Muscle layer of duodenum (tissue), 2 donors: Measurements from ENCODE around the gene CDH23.
A peak's percentile ranks its signal among the peaks of the same experiment; 100 is the strongest.

ENCODE experiments used
- H3K27ac ChIP-seq: one replicate; pipeline ENCODE4 v1.7.0; 2013; ENCODE audit warnings: mild to moderate bottlenecking, low read length
- H3K27me3 ChIP-seq: one replicate; pipeline ENCODE4 v1.7.0; 2013; ENCODE audit warnings: low read depth, mild to moderate bottlenecking, control low read depth, low read length
- H3K36me3 ChIP-seq, 2 donors: one replicate each; pipeline ENCODE4 v1.7.0; 2013; ENCODE audit warnings: low read length in 2 of 2, control low read depth in 1 of 2, mild to moderate bottlenecking in 1 of 2; ENCODE audit not compliant: insufficient read depth in 2 of 2, control insufficient read depth in 1 of 2
- H3K4me1 ChIP-seq, 2 donors: one replicate each; pipeline ENCODE4 v1.7.0; 2013; ENCODE audit warnings: low read length in 2 of 2, mild to moderate bottlenecking in 2 of 2, control low read depth in 1 of 2, moderate library complexity in 1 of 2; ENCODE audit not compliant: insufficient read depth in 2 of 2, control insufficient read depth in 1 of 2
- H3K4me3 ChIP-seq, 2 donors: one replicate each; pipeline ENCODE4 v1.7.0; 2013; ENCODE audit warnings: low read length in 2 of 2, low read depth in 1 of 2, mild to moderate bottlenecking in 1 of 2
- H3K9me3 ChIP-seq, 2 donors: one replicate each; pipeline ENCODE4 v1.7.0; 2013; ENCODE audit warnings: low read length in 2 of 2, control low read depth in 1 of 2, mild to moderate bottlenecking in 1 of 2; ENCODE audit not compliant: control insufficient read depth in 1 of 2
- donor health status: healthy.

The CDH23 gene

GRCh38 chr10:71394926-71395562, 1.7 kb upstream of the CDH23 start:
- Histone ChIP-seq H3K4me3 (no peak overlapping the region), H3K36me3 (no peaks in the 10 kb centered on the region), H3K27ac (no peak overlapping the region), H3K4me1 (peaks cover 0 to 17% of the 10 kb centered on the region in 2 donors), H3K9me3 (no peaks in the 10 kb centered on the region), H3K27me3 (peaks cover 27% of the 10 kb centered on the region)

GRCh38 chr10:71395621-71396020, 1.1 kb upstream of the CDH23 start:
- H3K9me3 ChIP-seq = no peaks in the 10 kb centered on the region
- H3K27ac ChIP-seq = no peak overlapping the region
- peaks cover 29% of the 10 kb centered on the region for H3K27me3 ChIP-seq
- no peaks in the 10 kb centered on the region for H3K36me3 ChIP-seq
- peaks cover 0 to 17% of the 10 kb centered on the region in 2 donors for H3K4me1 ChIP-seq
- H3K4me3 ChIP-seq = no peak overlapping the region

GRCh38 chr10:71396084-71396710, 523 bp upstream of the CDH23 start:
- Histone ChIP-seq H3K27me3 (peaks cover 29% of the 10 kb centered on the region), H3K4me3 (peak overlapping the region in 1 of 2 donors; percentile 63)

GRCh38 chr10:71397296-71398212, 834 bp downstream of the CDH23 start:
- peaks cover 29% of the 10 kb centered on the region for H3K27me3 ChIP-seq
- H3K36me3 ChIP-seq = no peaks in the 10 kb centered on the region
- H3K4me3 ChIP-seq = peak overlapping the region; percentile 46 to 68
- no peaks in the 10 kb centered on the region for H3K9me3 ChIP-seq
- peaks cover 0 to 17% of the 10 kb centered on the region in 2 donors for H3K4me1 ChIP-seq
- no peak overlapping the region for H3K27ac ChIP-seq

More at GRCh38 chr10:71396084-71396710, 523 bp upstream of the CDH23 start:
- no peaks in the 10 kb centered on the region for H3K36me3 ChIP-seq
- H3K4me1 ChIP-seq = peaks cover 0 to 17% of the 10 kb centered on the region in 2 donors
- no peaks in the 10 kb centered on the region for H3K9me3 ChIP-seq
- no peak overlapping the region for H3K27ac ChIP-seq

GRCh38 chr10:71398976-71399375, 2.3 kb downstream of the CDH23 start:
- no peaks in the 10 kb centered on the region for H3K9me3 ChIP-seq
- no peaks in the 10 kb centered on the region for H3K36me3 ChIP-seq
- H3K27ac ChIP-seq = no peak overlapping the region
- H3K4me1 ChIP-seq = peaks cover 0 to 17% of the 10 kb centered on the region in 2 donors
- H3K4me3 ChIP-seq = no peak overlapping the region
- peaks cover 29% of the 10 kb centered on the region for H3K27me3 ChIP-seq

GRCh38 chr10:71399946-71400345, 3.2 kb downstream of the CDH23 start:
- Histone ChIP-seq H3K27ac (no peak overlapping the region), H3K4me1 (peaks cover 0 to 17% of the 10 kb centered on the region in 2 donors), H3K9me3 (no peaks in the 10 kb centered on the region), H3K27me3 (peaks cover 29% of the 10 kb centered on the region), H3K4me3 (no peak overlapping the region), H3K36me3 (no peaks in the 10 kb centered on the region)

GRCh38 chr10:71401056-71401455, 4.3 kb downstream of the CDH23 start:
- Histone ChIP-seq H3K27me3 (peaks cover 29% of the 10 kb centered on the region), H3K27ac (no peak overlapping the region), H3K4me1 (peaks cover 0 to 17% of the 10 kb centered on the region in 2 donors), H3K36me3 (no peaks in the 10 kb centered on the region), H3K4me3 (no peak overlapping the region), H3K9me3 (no peaks in the 10 kb centered on the region)

- Histone ChIP-seq H3K9me3 (no peaks in the 10 kb centered on the region), H3K27me3 (peaks cover 29% of the 10 kb centered on the region), H3K27ac (no peak overlapping the region)
These were observed 5.3 kb downstream of the CDH23 start for GRCh38 chr10:71402005-71402404.

GRCh38 chr10:71404503-71405295, 8.0 kb downstream of the CDH23 start:
- Histone ChIP-seq H3K4me1 (no peaks in the 10 kb centered on the region), H3K27me3 (peaks cover 5% of the 10 kb centered on the region), H3K4me3 (no peak overlapping the region), H3K36me3 (no peaks in the 10 kb centered on the region), H3K9me3 (no peaks in the 10 kb centered on the region), H3K27ac (no peak overlapping the region)

More at GRCh38 chr10:71402005-71402404, 5.3 kb downstream of the CDH23 start:
- Histone ChIP-seq H3K4me3 (no peak overlapping the region), H3K36me3 (no peaks in the 10 kb centered on the region), H3K4me1 (peaks cover 0 to 17% of the 10 kb centered on the region in 2 donors)

- peaks cover 0 to 6% of the 10 kb centered on the region in 2 donors for H3K9me3 ChIP-seq
- no peaks in the 10 kb centered on the region for H3K36me3 ChIP-seq
- H3K27ac ChIP-seq = no peak overlapping the region
- H3K4me3 ChIP-seq = no peak overlapping the region
- H3K4me1 ChIP-seq = no peaks in the 10 kb centered on the region
- H3K27me3 ChIP-seq = no peaks in the 10 kb centered on the region
These were observed 10.2 kb downstream of the CDH23 start for GRCh38 chr10:71406878-71407277.
